ENCODE measurements around the gene RFPL3. TPM values are rescaled to one million over a fixed set of nuclear protein-coding genes. Genes with fewer than 3 reads are reported as not detected.

RFPL3 gene
- polyA plus RNA-seq, 1 donor = 0.04 TPM

GRCh38 chr22:32410459-32410858, 52.8 kb downstream of the RFPL3 start:
- H3K4me3 ChIP-seq (ENCODE audit: low read length) = no peak overlapping the region
- no CpG with 5 or more reads among the region's 4 CpGs for WGBS (ENCODE audit: insufficient coverage, low lambda C conversion rate)
- H3K27me3 ChIP-seq (ENCODE audit: control insufficient read depth, insufficient read depth, low read length) = no peaks in the 10 kb centered on the region
- no peak overlapping the region for H3K27ac ChIP-seq (ENCODE audit: low read length)
- no peak for DNase-seq
- H3K4me1 ChIP-seq (ENCODE audit: control insufficient read depth, insufficient read depth, low read length) = peaks cover 7% of the 10 kb centered on the region
- peaks cover 24% of the 10 kb centered on the region for H3K36me3 ChIP-seq (ENCODE audit: control insufficient read depth, insufficient read depth, low read length)
- H3K9me3 ChIP-seq (ENCODE audit: control insufficient read depth, low read depth, low read length) = no peaks in the 10 kb centered on the region

Other genes starting within 250 kb of the RFPL3 start
- 0.21 TPM for gene C22orf42, start 198.6 kb upstream of the RFPL3 start, polyA plus RNA-seq
- 0.21 TPM for gene RFPL2, start 152.8 kb upstream of the RFPL3 start, polyA plus RNA-seq
- gene SLC5A4, start 102.5 kb upstream of the RFPL3 start, polyA plus RNA-seq = 2.6 TPM
- 80.0 TPM for gene RTCB, start 54.4 kb downstream of the RFPL3 start, polyA plus RNA-seq
- not detected for gene BPIFC, start 106.6 kb downstream of the RFPL3 start, polyA plus RNA-seq
- 99.4 TPM for gene FBXO7, start 116.9 kb downstream of the RFPL3 start, polyA plus RNA-seq

Data from large intestine (tissue), 3 donors.